K562 (cell line): ENCODE measurements around the gene SCRG1. TPM values are rescaled to one million over a fixed set of nuclear protein-coding genes. Genes with fewer than 3 reads are reported as not detected.

ENCODE experiments used
- E4F1 ChIP-seq: fragments of 250-450 bp; sonication (Bioruptor Pico); IDR thresholded peaks from 2 replicates; pipeline ENCODE4 v1.5.0; 2021; ENCODE audit warnings: mild to moderate bottlenecking, borderline replicate concordance
- FOXM1 ChIP-seq, 2 experiments: fragments of 450-650 bp in 1 of 2; sonication (generic) in 1 of 2; formaldehyde crosslinking in 1 of 2; IDR thresholded peaks; 2 replicates each; pipeline versions ENCODE4 v1.6.1 to v1.9.0; 2017 to 2022; ENCODE audit warnings: low read depth in 2 of 2, mild to moderate bottlenecking in 2 of 2, missing genetic modification reagents in 1 of 2, moderate library complexity in 1 of 2
- GABPB2 ChIP-seq: fragments of 250-450 bp; sonication (Bioruptor Pico); conservative IDR thresholded peaks from 2 replicates; pipeline ENCODE4 v1.5.1; 2021; ENCODE audit warnings: mild to moderate bottlenecking
- IRF9 ChIP-seq: fragments of 450-650 bp; IDR thresholded peaks from 2 replicates; pipeline ENCODE4 v1.6.1; 2016; ENCODE audit warnings: missing biosample characterization, missing genetic modification characterization
- RERE ChIP-seq: sonication (generic); formaldehyde crosslinking; IDR thresholded peaks from 2 replicates; pipeline ENCODE4 v1.8.0; 2023; ENCODE audit warnings: missing genetic modification reagents, mild to moderate bottlenecking, borderline replicate concordance
- TAL1 ChIP-seq: fragments of 450-650 bp; IDR thresholded peaks from 2 replicates; pipeline ENCODE4 v1.6.1; 2016; ENCODE audit warnings: mild to moderate bottlenecking
- THAP12 ChIP-seq: fragments of 250-450 bp; sonication (Bioruptor Pico); IDR thresholded peaks from 2 replicates; pipeline ENCODE4 v1.9.0; 2021; ENCODE audit warnings: mild to moderate bottlenecking, inconsistent platforms
- polyA plus RNA-seq, 8 experiments: library from polyadenylated mRNA; depleted of rRNA in 4 of 8; stranded (reverse) in 5 of 8; unstranded in 3 of 8; fragments of >200 nt; fragmentation: Nextera tagmentation in 2 of 8; fragmentation: Illumina TruSeq in 1 of 8; extraction: Ambion mirVana in 2 of 8; extraction: Trizol in 1 of 8; gene quantifications; 2 replicates each; pipeline versions ENCODE4 v1.2.1 to v1.2.3, GENCODE V29; 2011 to 2014; ENCODE audit warnings: inconsistent platforms in 1 of 8, missing spikeins in 1 of 8
- total RNA-seq, 7 experiments: library from RNA; depleted of rRNA in 6 of 7; stranded (reverse); fragments of >200 nt in 6 of 7; fragmentation: Illumina TruSeq in 2 of 7; extraction: Trizol in 2 of 7; gene quantifications; 2 replicates each; pipeline versions ENCODE4 v1.2.1 to v1.2.3, GENCODE V29; 2011 to 2021; ENCODE audit warnings: low replicate concordance in 1 of 7
- TF ChIP-seq, protein P1 (sequence below): IDR thresholded peaks from 2 replicates; pipeline ENCODE4 v1.6.1; 2016; ENCODE audit warnings: missing genetic modification characterization, missing compliant biosample characterization

SCRG1 gene
- total and polyA plus RNA-seq, 9 of the 15 experiments (the other 6 are each of a cell fraction or from before 2014, with no cell fraction given), result 0.01 TPM; not detected in 7

DNA sequence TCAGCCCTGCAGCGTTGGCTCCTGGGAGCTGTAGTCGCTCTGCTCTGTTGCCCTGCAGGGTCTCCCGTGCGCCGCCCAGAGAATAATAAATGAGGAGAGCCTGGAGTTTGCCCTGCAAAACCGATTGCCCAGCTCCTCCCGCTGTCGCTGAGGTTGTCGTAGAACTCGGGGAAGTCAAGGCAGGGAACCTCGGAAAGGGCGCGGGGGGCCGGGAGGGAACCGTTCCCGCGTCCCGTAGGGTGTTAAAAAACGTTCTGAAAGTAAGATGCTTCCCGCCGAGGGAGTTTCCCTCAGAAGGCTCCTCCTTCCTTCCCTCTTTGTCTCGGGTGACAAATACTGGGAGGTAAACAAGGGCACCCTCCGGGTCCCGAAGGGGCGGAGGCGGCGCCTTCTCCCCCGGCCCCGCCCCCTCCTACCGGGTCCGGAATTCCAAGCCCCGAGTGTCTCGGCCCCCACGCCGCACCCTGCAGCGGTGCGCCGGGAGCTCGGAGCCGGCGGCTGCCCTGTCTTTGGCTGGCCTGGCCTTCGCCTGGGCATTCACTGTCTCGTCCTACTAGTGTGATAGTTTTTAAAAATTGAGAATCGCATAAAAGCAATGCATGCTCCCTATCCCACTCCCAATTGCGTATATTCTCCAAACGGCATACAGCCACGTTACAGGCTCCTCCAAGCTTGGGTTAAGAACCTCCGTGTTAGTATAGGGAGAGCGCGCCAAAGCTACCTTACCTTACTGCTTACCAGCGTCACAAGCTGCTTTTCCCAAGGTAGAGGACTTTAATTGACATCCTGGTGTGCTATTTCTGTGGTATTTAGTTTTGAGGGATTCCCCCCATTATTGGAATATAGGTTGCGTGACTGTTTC is 63.8 kb downstream of the SCRG1 start (continued):
- TF ChIP-seq RERE (CRISPR knock-in tag), result no peak
- no peak for TF ChIP-seq GABPB2 (CRISPR knock-in tag)
- TF ChIP-seq, protein P1, sequence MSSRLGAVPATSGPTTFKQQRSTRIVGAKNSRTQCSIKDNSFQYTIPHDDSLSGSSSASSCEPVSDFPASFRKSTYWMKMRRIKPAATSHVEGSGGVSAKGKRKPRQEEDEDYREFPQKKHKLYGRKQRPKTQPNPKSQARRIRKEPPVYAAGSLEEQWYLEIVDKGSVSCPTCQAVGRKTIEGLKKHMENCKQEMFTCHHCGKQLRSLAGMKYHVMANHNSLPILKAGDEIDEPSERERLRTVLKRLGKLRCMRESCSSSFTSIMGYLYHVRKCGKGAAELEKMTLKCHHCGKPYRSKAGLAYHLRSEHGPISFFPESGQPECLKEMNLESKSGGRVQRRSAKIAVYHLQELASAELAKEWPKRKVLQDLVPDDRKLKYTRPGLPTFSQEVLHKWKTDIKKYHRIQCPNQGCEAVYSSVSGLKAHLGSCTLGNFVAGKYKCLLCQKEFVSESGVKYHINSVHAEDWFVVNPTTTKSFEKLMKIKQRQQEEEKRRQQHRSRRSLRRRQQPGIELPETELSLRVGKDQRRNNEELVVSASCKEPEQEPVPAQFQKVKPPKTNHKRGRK (tag), result no peak
- TF ChIP-seq FOXM1 (IDR thresholded peaks at IDR 0.05; ENCODE audit: low read depth), result no peak
- no peak; the same call in 1 of the 2 replicates for TF ChIP-seq FOXM1 (CRISPR knock-in tag; IDR thresholded peaks at IDR 0.05; ENCODE audit: low read depth)
- TF ChIP-seq E4F1 (CRISPR knock-in tag), result no peak
- no peak for TF ChIP-seq THAP12 (CRISPR knock-in tag)
- TF ChIP-seq IRF9 (tag), result no peak
- TF ChIP-seq TAL1, result no peak
